A172 (cell line): ENCODE measurements around the gene CAPN11. TPM values are rescaled to one million over a fixed set of nuclear protein-coding genes. Genes with fewer than 3 reads are reported as not detected.

Source experiments
- DNase-seq: peaks from one replicate; pipeline ENCODE4 v3.0.0-alpha.2; 2015; ENCODE audit warnings: low spot score
- total RNA-seq: library from RNA; depleted of rRNA; stranded (reverse); fragments of >200 nt; shearing (Covaris generic); gene quantifications from 2 replicates; pipeline ENCODE4 v1.2.3, GENCODE V29; 2014; rRNA removed

CAPN11 gene
- not detected in 2 replicates for total RNA-seq

DNA sequence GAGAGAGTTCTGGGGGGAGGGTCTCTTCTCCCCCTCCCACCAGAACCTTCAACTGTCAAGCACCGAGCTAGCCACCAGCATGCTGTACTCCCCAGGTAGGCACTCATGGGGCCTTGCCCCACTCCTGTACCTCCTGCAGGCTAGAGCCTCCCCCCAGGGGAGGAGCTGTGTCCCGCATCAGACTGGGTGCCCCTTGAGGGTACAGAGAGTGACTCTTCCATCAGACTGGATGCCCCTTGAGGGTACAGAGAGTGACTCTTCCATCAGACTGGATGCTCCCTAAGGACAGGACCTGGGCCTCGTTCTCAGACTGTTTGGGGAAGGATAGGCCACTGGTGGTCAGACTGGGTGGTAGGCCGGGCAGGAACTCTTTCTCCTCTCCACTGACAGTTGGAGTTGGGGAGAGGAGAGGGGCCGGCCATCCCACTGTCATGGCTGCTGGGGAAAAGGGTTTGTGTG lies at the start of gene CAPN11:
Gene CAPN11 (plus strand): TSS at position 51 of the 459 bp plus-strand sequence. CDS start 29 bp downstream, at position 80.
- DNase-seq: no peak

DNA sequence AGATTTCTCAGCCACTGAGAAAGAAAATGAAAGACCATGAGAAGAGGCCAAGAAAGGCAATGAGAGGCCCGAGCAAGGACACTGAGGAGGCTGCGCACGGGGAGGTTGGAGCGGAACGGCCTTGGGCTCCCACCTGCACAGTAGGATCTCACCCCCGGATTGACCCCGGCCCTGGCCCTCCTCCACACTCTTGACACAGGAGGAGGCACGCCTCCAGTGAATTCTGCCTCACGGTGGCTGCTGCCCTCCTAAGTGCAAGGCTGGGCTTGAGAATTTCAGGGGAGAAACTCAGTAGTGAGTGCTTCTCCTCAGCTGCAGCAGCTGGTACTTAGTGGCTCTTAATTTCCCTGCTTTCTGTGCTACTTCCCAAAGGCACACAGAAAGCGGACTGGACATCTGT lies 49.4 kb upstream of the CAPN11 start:
- no peak for DNase-seq

DNA sequence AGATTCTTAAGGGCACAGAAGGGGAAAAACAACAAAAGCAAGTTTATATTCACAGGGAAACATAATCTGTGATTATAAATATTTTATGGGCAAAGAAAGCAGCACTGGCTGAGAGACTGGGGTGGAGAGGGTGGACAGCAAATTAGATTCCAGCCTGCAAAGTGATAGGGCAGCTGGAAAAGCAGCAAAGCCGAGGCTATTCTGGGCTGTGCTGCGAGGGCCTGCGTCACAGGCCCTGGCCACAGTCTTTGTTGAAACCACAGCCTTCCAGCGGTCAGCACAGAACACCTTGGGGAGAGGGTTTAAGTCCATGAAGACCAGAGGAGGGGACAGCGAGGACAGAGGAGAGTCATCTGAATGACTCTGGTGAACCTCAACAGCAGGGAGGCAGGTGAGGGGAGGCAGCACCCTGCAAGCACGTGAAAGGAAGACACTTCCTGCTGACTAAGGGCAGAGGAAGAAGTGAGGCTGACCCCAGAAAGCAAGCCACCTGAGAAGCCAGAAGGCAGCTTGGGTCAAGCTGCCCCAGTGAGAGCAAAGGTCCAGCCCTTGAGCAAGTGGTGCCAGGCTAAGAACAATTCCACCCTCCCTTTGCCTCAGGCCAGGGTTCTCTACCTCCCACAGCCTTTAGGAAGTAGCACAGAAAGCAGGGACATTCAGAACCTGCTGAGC lies 48.5 kb upstream of the CAPN11 start:
- no peak for DNase-seq

- DNase-seq: no peak
Observed at GRCh38 chr6:44110966-44111365, 47.7 kb upstream of the CAPN11 start.

DNA sequence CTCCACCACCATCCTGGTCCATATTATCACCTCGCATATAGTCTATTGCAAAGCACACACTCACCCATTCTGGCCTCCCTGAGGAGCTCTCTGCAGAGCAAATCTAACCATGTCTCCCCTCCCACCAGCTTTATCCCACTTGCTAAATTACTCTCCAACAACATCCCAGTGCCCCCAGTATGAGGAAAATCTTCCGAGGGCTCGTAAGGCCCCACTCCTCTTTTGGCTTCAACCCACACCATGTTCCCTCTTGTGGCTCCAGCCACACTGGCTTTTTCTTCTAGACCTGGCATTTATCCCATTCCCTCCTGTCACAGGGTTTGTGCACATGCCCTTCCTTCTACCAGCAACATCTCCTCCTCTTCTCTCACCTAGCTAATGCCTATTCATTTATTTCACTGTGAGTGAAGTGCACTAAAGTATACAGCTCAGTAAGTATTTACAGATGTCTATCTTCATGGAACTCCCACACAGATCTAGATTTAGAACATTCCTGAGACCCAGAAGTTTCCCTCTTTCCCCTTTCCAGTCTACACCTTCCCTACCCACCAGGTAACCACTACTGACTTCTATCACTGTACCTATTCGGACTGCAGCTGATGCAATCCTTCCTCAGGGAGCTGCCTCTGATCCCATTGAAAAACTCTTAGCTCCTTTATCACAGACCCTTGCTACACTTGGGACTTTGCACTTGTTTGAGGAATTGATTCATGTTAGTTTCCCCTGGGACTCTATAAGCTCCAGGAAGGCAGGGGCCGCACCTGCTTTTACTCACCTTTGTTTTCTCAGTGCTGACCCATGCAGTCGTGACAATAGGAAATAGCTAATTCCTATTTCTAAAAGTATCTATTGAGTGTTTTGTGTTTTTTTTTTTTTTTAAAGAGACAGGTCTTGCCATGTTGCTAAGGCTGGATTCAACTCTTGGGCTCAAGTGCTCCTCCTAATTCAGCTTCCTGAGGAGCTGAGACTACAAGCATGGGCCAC lies 46.9 kb upstream of the CAPN11 start:
- DNase-seq: no peak

DNA sequence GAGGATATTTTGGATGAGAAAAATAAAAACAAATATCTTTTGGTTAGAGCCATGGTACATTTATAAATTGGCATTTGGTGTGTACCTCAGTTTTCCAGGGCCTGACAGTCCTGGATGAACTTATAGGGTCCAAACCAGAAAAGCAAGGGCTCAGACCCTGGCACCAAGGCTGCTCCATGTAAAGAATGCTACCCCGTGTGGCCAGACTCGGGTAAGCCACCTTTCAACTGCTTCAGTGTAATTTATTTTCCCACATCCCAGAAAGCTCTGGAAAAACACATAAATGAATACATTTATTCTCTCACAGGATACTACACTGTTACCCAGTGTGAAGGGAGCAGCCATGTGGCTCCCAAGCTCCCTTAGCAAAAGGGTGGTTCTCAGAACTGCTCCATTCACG lies 45.2 kb upstream of the CAPN11 start:
- DNase-seq: no peak

DNA sequence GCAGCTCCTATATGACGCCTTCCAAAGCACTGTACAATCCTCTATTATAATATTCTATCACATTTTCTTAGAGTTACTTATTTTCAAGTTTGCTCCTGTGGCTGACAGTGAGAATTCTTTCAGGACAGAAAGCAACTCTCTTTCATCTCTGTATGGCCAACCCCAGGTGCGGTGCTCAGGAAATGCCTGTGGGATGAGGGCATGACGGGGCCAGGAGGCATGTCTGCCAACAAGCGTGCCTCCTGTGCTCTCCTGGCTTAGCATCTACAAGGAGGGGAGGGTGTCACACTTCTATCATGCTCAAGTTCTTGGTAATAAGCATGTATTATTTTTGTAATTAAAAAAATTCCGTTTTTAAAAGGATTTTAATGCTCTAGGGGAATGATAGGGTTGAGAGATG lies 42.8 kb upstream of the CAPN11 start:
- peak; percentile 88 for DNase-seq

GRCh38 chr6:44116641-44117382 lies 41.8 kb upstream of the CAPN11 start:
- DNase-seq: peak; percentile 90

DNA sequence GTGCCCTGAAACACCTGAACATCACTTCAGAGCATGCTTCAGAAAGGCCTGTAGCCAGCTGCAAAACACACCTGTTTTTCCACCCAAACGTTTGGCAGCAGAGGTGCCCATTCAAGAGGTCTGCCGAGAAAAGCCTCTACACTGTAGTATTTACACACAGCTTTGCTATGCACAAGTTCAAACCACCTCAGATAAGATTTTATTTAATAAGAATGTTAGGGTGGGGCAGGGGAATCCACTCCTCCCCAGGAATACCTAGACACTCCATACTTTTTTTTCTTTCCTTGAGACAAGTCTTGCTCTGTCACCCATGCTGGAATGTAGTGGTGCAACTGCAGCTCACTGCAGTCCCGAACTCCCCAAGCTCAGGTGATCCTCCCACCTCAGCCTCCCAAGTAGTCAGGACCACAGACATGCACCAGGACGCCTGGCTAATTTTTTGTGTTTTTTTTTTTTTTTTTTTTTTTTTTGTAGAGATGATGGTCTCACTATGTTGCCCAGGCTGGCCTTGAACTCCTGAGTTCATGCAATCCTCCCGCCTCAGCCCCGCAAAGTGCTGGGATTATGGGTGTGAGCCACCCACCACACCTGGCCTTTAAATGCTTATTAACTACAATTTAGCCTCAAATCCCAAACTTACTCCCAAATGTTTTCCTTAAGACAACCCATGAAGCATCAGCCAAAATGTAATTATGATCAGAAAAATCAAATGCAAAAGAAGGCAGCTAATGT lies 41.1 kb upstream of the CAPN11 start:
- DNase-seq: peak; percentile 74

GRCh38 chr6:44119704-44120262 lies 38.8 kb upstream of the CAPN11 start:
- no peak for DNase-seq

GRCh38 chr6:44120692-44121443 lies 37.8 kb upstream of the CAPN11 start:
- no peak for DNase-seq

- no peak for DNase-seq
Observed at GRCh38 chr6:44122801-44123200, 35.8 kb upstream of the CAPN11 start.

GRCh38 chr6:44123544-44123943 lies 35.1 kb upstream of the CAPN11 start:
- DNase-seq: no peak

DNA sequence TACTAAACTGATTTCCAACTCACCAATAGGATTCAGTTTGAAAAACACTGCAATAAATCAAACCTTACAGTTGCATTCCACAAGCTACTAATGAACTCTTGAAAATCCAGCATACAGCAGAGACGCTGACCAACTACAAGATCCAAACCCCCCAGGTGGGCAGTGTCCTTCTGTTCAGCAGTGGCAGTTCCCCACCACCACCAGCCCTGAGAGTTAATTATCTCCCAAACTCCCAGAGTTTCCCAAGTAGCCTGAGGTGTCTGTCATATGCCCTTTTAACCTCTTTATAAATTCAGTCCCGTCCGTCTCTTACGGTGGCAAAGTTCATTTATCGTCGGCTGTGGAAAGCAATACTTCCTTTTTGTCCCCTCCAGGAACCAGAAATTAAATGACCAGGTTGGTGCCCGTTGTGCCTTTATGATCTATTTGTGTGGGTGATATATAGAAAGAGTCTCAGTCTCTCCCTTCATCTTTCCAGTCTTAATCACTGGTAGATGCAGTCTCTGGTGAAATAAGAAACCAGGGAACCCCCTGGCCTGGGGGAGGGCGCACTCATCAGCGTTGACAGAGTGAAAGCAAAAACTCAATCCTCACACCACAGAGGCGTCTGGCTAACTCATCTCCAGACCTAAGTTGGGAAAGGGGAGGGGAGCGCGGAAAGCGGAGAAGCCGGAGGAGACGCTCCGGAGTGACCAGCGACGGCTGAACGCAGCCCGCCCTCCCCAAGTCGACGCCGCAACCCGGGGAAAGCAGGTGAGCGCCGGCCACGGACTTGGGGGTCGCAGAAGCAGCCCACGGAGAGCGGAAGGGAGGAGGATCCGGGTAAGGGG lies 32.1 kb upstream of the CAPN11 start:
- DNase-seq: peak; percentile 57

DNA sequence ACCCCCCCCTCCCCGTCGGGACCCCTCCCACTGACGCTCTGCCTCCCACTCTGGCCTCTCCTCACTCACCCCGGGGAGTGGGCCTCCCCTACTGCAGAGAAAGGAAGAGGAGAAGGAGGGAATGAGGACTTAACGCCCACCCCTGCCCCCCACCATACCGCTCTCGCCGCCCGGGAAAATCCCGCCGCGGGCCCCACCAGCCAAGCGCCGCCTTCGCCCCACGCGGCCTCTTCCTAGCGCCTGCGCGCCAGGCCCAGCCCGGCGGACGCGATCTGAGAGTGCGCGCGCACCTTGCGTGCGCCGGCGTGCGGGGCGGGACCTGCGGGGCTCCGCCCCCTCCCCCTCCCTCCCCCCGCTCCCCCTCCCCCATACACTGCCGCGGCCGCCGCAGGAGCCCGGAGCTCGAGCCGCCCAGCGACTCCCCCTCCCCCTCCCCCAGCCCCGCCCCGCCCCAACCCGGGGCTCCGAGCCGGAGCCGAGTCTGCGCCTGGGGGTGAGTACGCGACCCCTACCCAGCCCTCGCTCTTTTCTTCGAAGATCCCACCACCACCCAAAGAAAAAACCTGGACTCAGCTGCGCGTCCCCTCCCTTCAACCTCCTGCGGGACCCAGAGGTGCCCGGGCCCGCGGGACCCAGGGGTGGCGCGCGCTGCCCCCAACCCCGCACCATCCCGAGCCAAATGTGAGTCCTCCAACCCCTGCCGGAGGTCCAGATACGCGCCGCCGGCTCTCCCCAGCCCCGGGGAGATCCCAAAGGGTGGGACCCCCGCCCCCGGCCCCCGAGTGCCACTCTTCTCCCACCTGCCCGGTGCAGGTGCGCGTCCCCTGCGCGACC lies 31.2 kb upstream of the CAPN11 start, which contains the start of the genes MRPL14 and TMEM63B:
Gene MRPL14 (minus strand): TSS at position 267 of the 834 bp plus-strand sequence. CDS start 10,841 bp downstream, outside the sequence.
Gene TMEM63B (plus strand): TSS at position 369 of the 834 bp plus-strand sequence. CDS start 7,031 bp downstream, outside the sequence.
- DNase-seq: peak; percentile 59

DNA sequence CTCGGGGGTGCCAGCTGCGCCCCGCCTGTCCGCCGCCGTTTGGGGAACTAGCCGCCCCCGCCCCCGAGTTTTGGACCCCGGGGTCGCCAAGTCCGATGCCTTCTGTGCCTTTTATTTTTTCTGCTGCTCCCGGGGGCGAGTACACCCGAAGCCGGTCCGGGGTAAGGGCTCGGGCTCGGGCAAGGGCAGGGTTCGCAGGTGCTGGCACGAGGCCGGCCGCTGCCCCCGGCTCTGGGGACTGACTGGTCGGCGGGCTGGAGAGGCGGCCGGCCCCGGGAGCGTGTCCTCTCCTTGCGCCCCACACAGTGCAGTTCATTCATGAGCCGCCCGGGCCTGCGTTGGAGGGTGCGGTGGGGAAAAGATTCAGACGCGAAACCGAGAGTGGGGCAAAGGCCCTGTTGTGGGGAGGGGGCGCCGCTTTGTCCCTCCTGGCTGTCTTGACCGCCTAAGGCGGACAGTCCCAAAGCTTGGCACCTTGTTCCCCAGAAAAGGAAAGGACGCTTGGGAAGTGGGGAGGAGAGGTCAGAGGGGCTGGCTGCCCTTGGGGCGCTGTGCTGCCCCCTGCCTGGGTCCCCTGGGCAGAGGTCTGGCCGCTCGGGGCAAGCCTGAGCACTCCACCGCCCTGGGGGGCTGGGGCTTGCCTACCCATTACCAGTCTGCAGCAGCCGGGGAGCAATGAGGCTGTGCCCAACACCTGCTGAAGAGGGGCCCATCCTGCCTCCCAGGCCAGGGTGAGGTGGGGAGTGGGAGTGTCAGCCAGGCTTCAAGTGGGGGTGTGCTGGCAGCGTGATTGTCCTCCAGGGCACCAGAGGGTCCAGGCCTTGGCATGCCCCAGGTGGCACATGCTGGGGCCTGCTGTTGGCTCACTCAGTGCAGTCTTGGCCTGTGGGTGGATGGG lies 30.4 kb upstream of the CAPN11 start:
- no peak for DNase-seq

GRCh38 chr6:44129841-44130322 lies 28.7 kb upstream of the CAPN11 start:
- no peak for DNase-seq
